H1 (cell line): ENCODE data around the gene WWC1. TPM values are rescaled to one million over a fixed set of nuclear protein-coding genes. Genes with fewer than 3 reads are reported as not detected.

Source experiments
- CTCF ChIA-PET: fragments of 300-600 bp; sonication (Branson Sonifier 250); formaldehyde crosslinking; loops from one replicate; lab custom pipeline; 2021; ENCODE audit not compliant: partially characterized antibody; lab: Charles Lee
- POLR2A ChIA-PET: fragments of 300-600 bp; sonication (Branson Sonifier 250); formaldehyde crosslinking; loops from one replicate; lab custom pipeline; 2021; ENCODE audit warnings: inconsistent platforms; ENCODE audit not compliant: partially characterized antibody; lab: Charles Lee
- DNase-seq, 2 experiments: peaks; one replicate each; pipeline versions ENCODE4 v3.0.0 to v3.0.0-alpha.2; 2010 to 2022; ENCODE audit warnings: low spot score in 2 of 2, low read depth in 1 of 2, mixed read lengths in 1 of 2
- FAIRE-seq: peaks from 2 replicates; lab custom pipeline; 2011; peaks lifted over from hg19 to GRCh38; lab: Jason Lieb, UNC
- H2AFZ ChIP-seq: 2 replicates; pipeline ENCODE4 v1.8.1; 2012; ENCODE audit warnings: low read length, inconsistent platforms
- H2AK5ac ChIP-seq: 2 replicates; pipeline ENCODE4 v1.6.1; 2013; ENCODE audit warnings: low read depth, low read length
- H2BK120ac ChIP-seq: replicated peaks from 2 replicates; pipeline ENCODE3; 2013; ENCODE audit warnings: low read depth, low read length, inconsistent platforms
- H2BK12ac ChIP-seq: 2 replicates; pipeline ENCODE4 v1.6.1; 2013; ENCODE audit warnings: low read depth, low read length
- H2BK15ac ChIP-seq: 2 replicates; pipeline ENCODE4 v1.6.1; 2013; ENCODE audit warnings: low read length
- H2BK20ac ChIP-seq: 2 replicates; pipeline ENCODE4 v1.6.1; 2013; ENCODE audit warnings: low read length
- H2BK5ac ChIP-seq: 2 replicates; pipeline ENCODE4 v1.6.1; 2013; ENCODE audit warnings: low read depth, low read length
- H3K14ac ChIP-seq: 2 replicates; pipeline ENCODE4 v1.6.1; 2013; ENCODE audit warnings: inconsistent platforms; ENCODE audit not compliant: insufficient read length
- H3K18ac ChIP-seq: 2 replicates; pipeline ENCODE4 v1.6.1; 2013; ENCODE audit warnings: low read length; ENCODE audit errors: extremely low read depth
- H3K23ac ChIP-seq: 2 replicates; pipeline ENCODE4 v1.6.1; 2013; ENCODE audit warnings: inconsistent platforms; ENCODE audit not compliant: insufficient read length
- H3K23me2 ChIP-seq: 2 replicates; pipeline ENCODE4 v1.6.1; 2013; ENCODE audit warnings: low read depth, low read length
- H3K27ac ChIP-seq: 2 replicates; pipeline ENCODE4 v1.6.1; 2011; ENCODE audit warnings: low read depth, low read length, inconsistent platforms
- H3K27me3 ChIP-seq, 4 experiments: replicated peaks in 1 of 4; 1 replicate in 1 of 4; 2 replicates in 3 of 4; pipeline versions ENCODE4 v1.6.1 to v1.8.1; 2011 to 2013; ENCODE audit warnings: low read length in 3 of 4, mild to moderate bottlenecking in 3 of 4, inconsistent platforms in 2 of 4, mixed read lengths in 2 of 4, moderate library complexity in 1 of 4; ENCODE audit not compliant: control insufficient read depth in 3 of 4, insufficient read depth in 3 of 4; ENCODE audit errors: extremely low read depth in 1 of 4
- H3K36me3 ChIP-seq, 4 experiments: 2 replicates each; pipeline versions ENCODE4 v1.6.1 to v1.8.1; 2011 to 2013; ENCODE audit warnings: mild to moderate bottlenecking in 4 of 4, low read length in 3 of 4, moderate library complexity in 2 of 4, control low read depth in 1 of 4, inconsistent platforms in 1 of 4; ENCODE audit not compliant: insufficient read depth in 4 of 4, control insufficient read depth in 2 of 4
- H3K4ac ChIP-seq: replicated peaks from 2 replicates; pipeline ENCODE3; 2013; ENCODE audit warnings: low read length, low read depth, mixed read lengths, inconsistent platforms; ENCODE audit not compliant: insufficient read length
- H3K4me1 ChIP-seq, 4 experiments: replicated peaks in 1 of 4; 1 replicate in 1 of 4; 2 replicates in 3 of 4; pipeline versions ENCODE4 v1.6.1 to v1.8.1; 2011 to 2013; ENCODE audit warnings: low read length in 3 of 4, inconsistent platforms in 2 of 4, mixed read lengths in 1 of 4; ENCODE audit not compliant: insufficient read depth in 4 of 4, control insufficient read depth in 3 of 4
- H3K4me2 ChIP-seq, 2 experiments: 2 replicates each; pipeline versions ENCODE4 v1.6.1 to v1.8.1; 2011 to 2013; ENCODE audit warnings: low read depth in 2 of 2, low read length in 2 of 2, control low read depth in 1 of 2, inconsistent platforms in 1 of 2, mild to moderate bottlenecking in 1 of 2; ENCODE audit not compliant: insufficient read depth in 1 of 2
- H3K4me3 ChIP-seq, 4 experiments: fragments of 200-600, 300-600 bp in 1 of 4; sonication (generic), shearing (Covaris generic), sonication (Bioruptor Twin) in 1 of 4; 2 replicates each; pipeline versions ENCODE4 v1.5.1 to v1.8.1; 2011 to 2016; ENCODE audit warnings: low read length in 4 of 4, low read depth in 3 of 4, control low read depth in 2 of 4, inconsistent platforms in 2 of 4, mild to moderate bottlenecking in 2 of 4, mixed read lengths in 1 of 4, moderate library complexity in 1 of 4; ENCODE audit not compliant: insufficient read depth in 2 of 4; ENCODE audit errors: extremely low read depth in 1 of 4
- H3K56ac ChIP-seq: replicated peaks from 2 replicates; pipeline ENCODE3; 2013; ENCODE audit warnings: low read depth, mild to moderate bottlenecking, mixed read lengths, low read length, inconsistent platforms; ENCODE audit not compliant: insufficient read length
- H3K79me1 ChIP-seq: 2 replicates; pipeline ENCODE4 v1.6.1; 2013; ENCODE audit warnings: low read depth, low read length, control low read depth
- H3K79me2 ChIP-seq, 2 experiments: 2 replicates each; pipeline versions ENCODE4 v1.6.1 to v1.8.1; 2012 to 2013; ENCODE audit warnings: low read length in 2 of 2, mild to moderate bottlenecking in 2 of 2, inconsistent platforms in 1 of 2; ENCODE audit not compliant: insufficient read depth in 2 of 2, control insufficient read depth in 1 of 2
- H3K9ac ChIP-seq, 4 experiments: replicated peaks in 1 of 4; 1 replicate in 1 of 4; 2 replicates in 3 of 4; pipeline versions ENCODE4 v1.6.1 to v1.8.1; 2011 to 2013; ENCODE audit warnings: low read depth in 3 of 4, low read length in 3 of 4, control low read depth in 2 of 4, mild to moderate bottlenecking in 2 of 4, moderate library complexity in 2 of 4, inconsistent platforms in 1 of 4; ENCODE audit errors: extremely low read depth in 1 of 4
- H3K9me3 ChIP-seq, 2 experiments: 2 replicates each; pipeline versions ENCODE4 v1.6.1 to v1.8.1; 2012 to 2013; ENCODE audit warnings: mild to moderate bottlenecking in 2 of 2, moderate library complexity in 2 of 2, control low read depth in 1 of 2, inconsistent platforms in 1 of 2, low read depth in 1 of 2, low read length in 1 of 2, mixed read lengths in 1 of 2; ENCODE audit not compliant: insufficient read depth in 2 of 2
- H4K20me1 ChIP-seq, 2 experiments: replicated peaks in 1 of 2; 2 replicates each; pipeline versions ENCODE3 to v1.8.1; 2011 to 2013; ENCODE audit warnings: inconsistent platforms in 2 of 2, low read length in 2 of 2, mild to moderate bottlenecking in 1 of 2; ENCODE audit not compliant: insufficient read depth in 2 of 2, control insufficient read depth in 1 of 2
- H4K5ac ChIP-seq: 2 replicates; pipeline ENCODE4 v1.6.1; 2013; ENCODE audit warnings: low read length, low read depth, mixed read lengths, inconsistent platforms; ENCODE audit not compliant: insufficient read length
- H4K8ac ChIP-seq: 2 replicates; pipeline ENCODE4 v1.8.0; 2013; ENCODE audit warnings: mild to moderate bottlenecking, moderate library complexity, low read length, inconsistent platforms; ENCODE audit not compliant: insufficient read depth; ENCODE audit errors: extremely low read depth
- H4K91ac ChIP-seq: replicated peaks from 2 replicates; pipeline ENCODE3; 2013; ENCODE audit warnings: low read length, mixed read lengths, inconsistent platforms; ENCODE audit not compliant: insufficient read length
- ASH2L ChIP-seq: fragments of 200-600, 300-600 bp; sonication (generic); IDR thresholded peaks from one replicate; pipeline ENCODE4 v1.7.1; 2017; ENCODE audit warnings: low read length
- KDM4A ChIP-seq: IDR thresholded peaks from one replicate; pipeline ENCODE4 v1.7.1; 2012; ENCODE audit warnings: low read depth, mild to moderate bottlenecking, moderate library complexity, low read length, inconsistent platforms; ENCODE audit not compliant: severe bottlenecking
- NANOG ChIP-seq: IDR thresholded peaks from 2 replicates; pipeline ENCODE4 v1.6.1; 2011; ENCODE audit warnings: low read length, low read depth, mild to moderate bottlenecking, inconsistent platforms; ENCODE audit not compliant: insufficient read depth, poor library complexity, severe bottlenecking
- RNF2 ChIP-seq: fragments of 200-900, 300-1000 bp; sonication (generic); IDR thresholded peaks from 2 replicates; pipeline ENCODE4 v1.7.1; 2016; ENCODE audit warnings: borderline replicate concordance, low read depth, mild to moderate bottlenecking, antibody characterized with exemption, low read length; ENCODE audit not compliant: poor library complexity, severe bottlenecking; ENCODE audit errors: missing control alignments
- SAP30 ChIP-seq: fragments of 300-600 bp; sonication (generic); IDR thresholded peaks from 2 replicates; pipeline ENCODE4 v1.7.1; 2012; ENCODE audit warnings: low read length, moderate library complexity, mild to moderate bottlenecking, inconsistent platforms; ENCODE audit not compliant: insufficient read depth, insufficient replicate concordance
- SP2 ChIP-seq: IDR thresholded peaks from 2 replicates; pipeline ENCODE4 v1.6.1; 2012; ENCODE audit warnings: mild to moderate bottlenecking, low read length, inconsistent platforms
- SRF ChIP-seq: IDR thresholded peaks from 2 replicates; pipeline ENCODE4 v1.6.1; 2011; ENCODE audit warnings: mild to moderate bottlenecking, low read depth, low read length, moderate library complexity
- WGBS, 2 experiments: shearing (Covaris generic) in 1 of 2; methylation state at CpG; one replicate each; pipeline versions ENCODE4 v1.1.6 to v1.1.7; 2013 to 2015; ENCODE audit warnings: low lambda C conversion rate in 2 of 2, mixed read lengths in 2 of 2, inconsistent platforms in 1 of 2, low coverage in 1 of 2, missing lambda C conversion rate in 1 of 2; ENCODE audit not compliant: insufficient replicate concordance in 2 of 2, insufficient coverage in 1 of 2, insufficient read length in 1 of 2; ENCODE audit errors: extremely low coverage in 1 of 2, missing lambda C conversion rate in 1 of 2; 5-methylcytosine and 5-hydroxymethylcytosine counted together
- polyA plus RNA-seq, 7 experiments: library from polyadenylated mRNA; depleted of rRNA in 3 of 7; stranded (reverse) in 5 of 7; unstranded in 2 of 7; fragments of >200 nt in 5 of 7; fragments of 200-250 nt in 2 of 7; gene quantifications; 1 replicate in 5 of 7; 2 replicates in 1 of 7; 4 replicates in 1 of 7; pipeline versions ENCODE4 v1.2.1 to v1.2.3, GENCODE V29; 2011 to 2013; ENCODE audit warnings: missing spikeins in 2 of 7, mixed read lengths in 2 of 7
- total RNA-seq: library from RNA; stranded (reverse); fragmentation: NEBNext Ultra II Directional; extraction: Animal tissue kit (Norgen Biotek cat#: 25700); gene quantifications from 2 replicates; pipeline ENCODE4 v1.2.1, GENCODE V29; 2021
- TF ChIP-seq, protein P1 (sequence below): IDR thresholded peaks from 2 replicates; pipeline ENCODE4 v1.6.1; 2012; ENCODE audit warnings: inconsistent platforms

Gene WWC1
- total and polyA plus RNA-seq, 2 of the 8 experiments (the other 6 are each of a cell fraction or from before 2014, with no cell fraction given): 16.4 to 41.1 TPM

DNA sequence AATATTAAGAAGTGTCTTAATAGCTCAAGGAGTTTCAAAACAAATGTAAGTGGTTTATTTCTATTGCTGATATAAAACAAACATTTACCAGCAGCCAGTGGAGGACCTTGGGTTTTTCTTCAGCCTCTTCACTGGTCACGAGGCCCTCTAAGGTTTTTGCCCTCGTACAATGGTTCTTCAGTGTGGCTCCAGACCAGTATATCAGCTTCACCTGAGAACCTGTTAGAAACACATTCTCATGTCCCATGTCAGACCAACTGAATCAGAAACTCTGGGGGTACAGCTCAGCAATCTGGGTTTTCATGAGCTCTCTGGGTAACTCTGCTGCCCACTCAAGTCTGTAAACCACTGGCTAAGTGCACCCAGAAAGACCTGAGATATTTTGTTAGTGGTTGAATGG, 12.9 kb downstream of the WWC1 start:
- no peak overlapping the region for H4K5ac ChIP-seq
- no peak overlapping the region for H2BK15ac ChIP-seq
- no peak overlapping the region for H2BK12ac ChIP-seq
- H2BK5ac ChIP-seq: no peak overlapping the region
- 94% methylated on average over 2 of the region's 2 CpGs; no CpG with 5 or more reads in 1 of the 2 experiments for WGBS, 2 experiments
- 0 out of 2 replicates have a peak, but pooled peaks cover 3% of the 10 kb centered on the region for H3K23me2 ChIP-seq
- DNase-seq (no peak), FAIRE-seq (no peak)
- H3K4me2 ChIP-seq: no peak overlapping the region
- peaks cover 9% of the 10 kb centered on the region for H3K79me1 ChIP-seq
- no peak overlapping the region for H3K4me3 ChIP-seq
- H2BK120ac ChIP-seq: no peak overlapping the region
- no peaks in the 10 kb centered on the region for H3K9me3 ChIP-seq
- H3K56ac ChIP-seq: no peak overlapping the region
- no peak overlapping the region for H2AK5ac ChIP-seq
- no peak overlapping the region for H4K8ac ChIP-seq
- peaks cover 0 to 14% (median 6%) of the 10 kb centered on the region in 4 experiments; a peak in 5 of 7 replicates for H3K27me3 ChIP-seq
- no peak overlapping the region for H3K4ac ChIP-seq
- H3K18ac ChIP-seq: no peak overlapping the region
- H2AFZ ChIP-seq: no peak overlapping the region
- H3K23ac ChIP-seq: no peak overlapping the region
- H3K4me1 ChIP-seq: peaks cover 13 to 29% (median 23%) of the 10 kb centered on the region in 4 experiments
- ChIA-PET POLR2A (no interaction called here), CTCF (interaction anchor here (0.6 to 5.4 kb wide), 11 partner anchors 9 to 105 kb away, joined by 3 to 45 read pairs (median 4); no protein-coding TSS in a partner anchor)
- H4K20me1 ChIP-seq: peaks cover 9 to 30% of the 10 kb centered on the region in 2 experiments
- no peak overlapping the region for H3K14ac ChIP-seq
- no peak overlapping the region for H2BK20ac ChIP-seq
- no peaks in the 10 kb centered on the region for H3K36me3 ChIP-seq
- peaks cover 4 to 52% of the 10 kb centered on the region in 2 experiments for H3K79me2 ChIP-seq
- no peak overlapping the region for H3K27ac ChIP-seq
- H3K9ac ChIP-seq: no peak overlapping the region
- no peak overlapping the region for H4K91ac ChIP-seq
- TF ChIP-seq NANOG (no peak), SAP30 (no peak), ASH2L (no peak), SRF (no peak), SP2 (no peak), RNF2 (no peak), KDM4A (no peak)
- TF ChIP-seq, protein P1, sequence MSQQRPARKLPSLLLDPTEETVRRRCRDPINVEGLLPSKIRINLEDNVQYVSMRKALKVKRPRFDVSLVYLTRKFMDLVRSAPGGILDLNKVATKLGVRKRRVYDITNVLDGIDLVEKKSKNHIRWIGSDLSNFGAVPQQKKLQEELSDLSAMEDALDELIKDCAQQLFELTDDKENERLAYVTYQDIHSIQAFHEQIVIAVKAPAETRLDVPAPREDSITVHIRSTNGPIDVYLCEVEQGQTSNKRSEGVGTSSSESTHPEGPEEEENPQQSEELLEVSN: no peak
